Activated CD4-positive, alpha-beta T cell treated with anti-CD3 and anti-CD28 coated beads, Interleukin-2, amount 50 U/mL, for 4 hours (primary cell): ENCODE measurements around the gene THBS1.

Experiments used
- DNase-seq, 2 experiments: peaks; one replicate each; pipeline ENCODE4 v3.0.0-alpha.2; 2020

THBS1 gene

DNA sequence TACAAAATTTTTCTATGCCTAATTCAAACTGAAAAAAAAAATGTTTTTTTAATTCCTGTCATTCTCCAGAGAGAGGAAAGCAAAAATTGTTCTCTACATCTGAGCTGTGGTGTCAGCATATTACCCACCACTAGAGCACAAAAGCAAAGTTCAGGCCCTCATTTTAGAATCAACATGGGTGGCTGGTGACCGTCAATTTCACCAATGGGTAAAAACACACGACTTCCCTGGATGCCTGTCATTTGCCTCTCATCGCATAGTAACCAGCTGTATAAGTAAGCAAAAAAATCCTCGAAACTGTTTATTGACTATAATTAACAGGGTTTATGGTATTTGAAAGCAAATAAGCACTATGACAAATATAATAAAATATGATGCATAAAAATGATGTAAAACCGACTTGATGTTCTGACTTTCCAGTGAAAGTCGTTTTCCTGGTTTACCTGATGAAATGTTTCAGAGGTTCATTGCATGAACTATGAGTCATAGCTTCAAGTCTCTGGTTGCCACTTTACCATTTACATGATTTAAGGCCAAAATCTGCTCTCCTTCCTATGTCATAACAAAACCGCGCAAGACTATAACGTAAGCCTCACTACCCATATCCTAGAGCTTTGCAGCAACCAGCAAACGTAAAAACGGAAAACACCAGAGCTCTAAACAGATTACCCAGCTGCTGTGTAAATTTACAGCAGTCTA is 60.5 kb downstream of the THBS1 start:
- no peak for DNase-seq

DNA sequence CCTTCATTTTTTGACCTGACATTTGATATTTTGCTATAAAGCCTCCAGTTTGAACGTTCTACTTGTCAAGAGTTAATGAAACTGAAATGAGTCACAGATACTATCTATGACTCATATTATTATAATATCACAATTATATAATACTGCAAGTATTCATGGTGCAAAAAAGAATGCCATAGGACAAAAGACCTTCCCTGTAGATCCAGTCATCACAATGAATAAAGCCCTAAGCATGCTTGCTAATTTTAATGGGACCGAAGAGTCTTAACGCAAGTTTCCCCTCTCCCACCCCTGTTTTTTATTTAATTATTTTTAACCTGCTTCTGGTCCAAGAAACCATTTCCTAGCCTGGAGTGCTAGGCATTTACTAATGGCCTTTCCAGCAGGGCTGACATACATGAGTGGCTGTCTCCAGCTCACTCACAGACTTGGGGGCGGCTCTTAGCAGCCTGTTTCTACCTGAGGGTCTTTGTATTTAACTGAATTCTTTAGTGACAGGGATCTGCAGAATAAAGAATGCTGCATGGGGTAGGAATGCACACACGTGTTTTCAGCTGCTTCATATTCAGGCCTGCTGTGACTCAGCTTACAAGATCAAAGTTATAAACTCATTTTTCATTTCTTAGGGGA is 61.2 kb downstream of the THBS1 start:
- DNase-seq: no peak

DNA sequence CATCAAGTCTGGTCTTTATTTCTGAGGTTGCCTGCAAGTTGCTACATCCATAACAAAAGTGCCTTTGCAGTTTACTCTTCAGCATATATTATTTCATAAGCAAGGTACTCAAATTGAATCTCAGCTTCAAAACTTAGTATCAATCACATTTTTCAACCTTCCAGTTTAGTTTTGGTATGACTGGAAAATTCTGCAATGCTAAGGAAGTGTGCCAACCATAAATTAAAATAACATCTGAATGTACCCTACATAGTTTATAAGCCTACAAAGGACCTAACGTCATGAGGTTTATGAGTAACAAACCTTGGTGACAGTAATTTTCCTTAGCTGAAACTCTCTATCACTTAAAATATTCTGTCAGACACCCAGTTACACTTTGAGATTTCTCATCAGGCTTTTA is 62.8 kb downstream of the THBS1 start:
- no peak for DNase-seq

DNA sequence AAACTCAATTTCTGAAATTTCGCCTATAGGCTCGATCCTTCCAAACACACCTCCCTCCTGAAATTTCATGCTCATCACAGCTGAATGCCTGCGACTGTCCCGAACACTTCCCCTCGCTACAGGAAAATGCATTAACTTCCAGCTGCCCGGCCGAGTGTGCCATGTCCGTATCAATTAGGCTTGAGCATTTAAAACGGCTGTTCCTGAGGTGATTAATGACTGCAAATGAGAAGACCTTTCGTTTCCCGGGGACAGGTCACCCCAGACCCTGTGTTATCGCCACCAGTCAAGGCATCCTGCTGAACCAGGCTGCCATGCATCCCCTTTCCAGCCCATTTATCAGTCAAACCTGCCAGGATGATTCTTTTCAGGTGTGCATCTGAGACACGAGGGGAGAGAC is 63.3 kb downstream of the THBS1 start:
- no peak for DNase-seq

DNA sequence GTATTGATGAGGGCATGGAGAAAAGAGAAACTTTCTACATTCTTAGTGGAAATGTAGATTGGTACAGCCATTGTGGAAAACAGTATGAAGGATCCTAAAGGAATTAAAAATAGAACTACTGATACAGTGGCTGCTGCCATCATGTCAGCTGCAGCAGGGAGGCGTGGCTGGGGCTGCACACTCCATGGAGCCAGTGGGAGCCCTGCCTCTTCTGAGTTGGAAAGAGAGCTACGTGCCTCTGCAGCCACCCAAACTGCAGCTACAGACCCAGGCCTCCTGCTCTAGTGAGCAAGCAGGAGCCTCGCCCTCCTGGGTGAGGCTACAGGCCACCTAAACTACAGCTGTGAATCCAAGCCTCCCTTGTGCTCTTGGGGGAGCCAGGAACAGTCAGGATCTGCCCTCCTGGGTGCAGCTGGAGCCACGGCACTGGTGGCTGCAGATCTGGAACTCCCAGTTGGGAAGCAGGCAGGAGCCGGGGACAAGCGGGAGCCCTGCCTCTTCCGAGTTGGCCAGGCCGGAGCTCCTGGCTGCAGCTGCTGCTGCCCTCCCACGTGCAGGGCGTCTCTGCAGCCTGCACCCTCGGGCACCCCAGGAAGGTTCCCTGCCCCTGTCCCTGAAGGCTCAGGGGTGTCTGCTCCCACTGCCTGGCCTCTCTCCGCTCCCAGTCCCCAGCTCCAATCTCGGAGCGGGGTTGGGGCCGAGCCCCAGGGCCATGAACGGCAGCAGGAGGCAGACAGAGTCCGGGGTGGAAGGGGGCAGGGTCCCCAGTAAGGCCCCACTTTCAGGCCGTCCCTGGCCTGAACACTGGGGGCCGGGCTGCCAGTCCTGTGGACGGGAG is 64.5 kb downstream of the THBS1 start:
- no peak for DNase-seq

DNA sequence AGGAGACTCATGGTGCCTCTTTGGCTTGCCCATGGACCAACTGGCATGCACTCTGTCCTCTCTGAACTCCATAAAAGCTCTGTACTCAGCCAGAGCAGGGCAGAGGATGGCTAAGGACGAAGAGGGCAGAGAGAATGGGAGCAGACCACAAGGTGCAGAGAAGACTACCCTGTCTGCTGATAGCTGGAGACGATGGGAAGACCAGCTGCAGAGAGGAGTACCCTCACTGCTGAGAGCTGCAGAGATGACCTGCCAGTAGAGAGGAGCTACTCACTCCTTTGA is 65.0 kb downstream of the THBS1 start:
- no peak for DNase-seq

DNA sequence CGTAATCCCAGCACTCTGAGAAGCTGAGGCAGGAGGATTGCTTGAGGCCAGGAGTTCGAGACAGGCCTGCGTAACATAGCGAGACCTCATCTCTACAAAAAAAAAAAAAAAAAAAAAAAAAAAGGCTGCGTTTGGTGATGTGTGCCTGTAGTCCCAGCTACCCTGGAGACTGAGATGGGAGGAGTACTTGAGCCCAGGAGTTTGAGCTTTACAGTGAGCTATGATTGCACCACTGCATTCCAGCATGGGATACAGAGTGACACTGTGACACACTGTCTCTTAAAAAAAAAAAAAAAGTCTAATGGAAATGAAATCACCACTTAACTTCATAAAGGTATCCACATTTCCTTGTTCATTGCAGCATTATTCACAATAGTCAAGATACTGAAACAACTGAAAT is 65.5 kb downstream of the THBS1 start:
- no peak for DNase-seq
